Lung (tissue), 12 donors: Measurements from ENCODE around the gene RAB11B. TPM values are rescaled to one million over a fixed set of nuclear protein-coding genes. Genes with fewer than 3 reads are reported as not detected.

Experiments used
- ATAC-seq: fragments of 200-7000 bp; cut with Tn5 transposase; one replicate; pipeline ENCODE4 v1.9.1; 2020; ENCODE audit warnings: moderate number of reproducible peaks; ENCODE audit not compliant: insufficient read depth, low FRiP score
- DNase-seq, 3 donors: peaks; one replicate each; pipeline ENCODE4 v3.0.0-alpha.2; 2013 to 2017
- H3K27ac ChIP-seq, 2 donors: one replicate each; pipeline ENCODE4 v1.5.1; 2013; ENCODE audit warnings: mild to moderate bottlenecking in 2 of 2, moderate library complexity in 2 of 2, control low read depth in 1 of 2, inconsistent platforms in 1 of 2, low read depth in 1 of 2, low read length in 1 of 2
- H3K27me3 ChIP-seq, 3 donors: one replicate each; pipeline ENCODE4 v1.5.1; 2013; ENCODE audit warnings: low read length in 2 of 3; ENCODE audit not compliant: control insufficient read depth in 3 of 3, insufficient read depth in 3 of 3
- H3K36me3 ChIP-seq, 4 donors: one replicate each; pipeline ENCODE4 v1.5.1; 2013; ENCODE audit warnings: low read length in 4 of 4, mild to moderate bottlenecking in 1 of 4, moderate library complexity in 1 of 4; ENCODE audit not compliant: control insufficient read depth in 4 of 4, insufficient read depth in 4 of 4
- H3K4me1 ChIP-seq, 5 donors: one replicate each; pipeline ENCODE4 v1.5.1; 2013; ENCODE audit warnings: low read length in 5 of 5, mild to moderate bottlenecking in 2 of 5, moderate library complexity in 1 of 5; ENCODE audit not compliant: control insufficient read depth in 5 of 5, insufficient read depth in 5 of 5
- H3K4me3 ChIP-seq: one replicate; pipeline ENCODE4 v1.5.1; 2013; ENCODE audit warnings: mild to moderate bottlenecking, control low read depth, moderate library complexity
- H3K9ac ChIP-seq, 2 donors: one replicate each; pipeline ENCODE4 v1.5.1; 2013; ENCODE audit warnings: low read length in 2 of 2, control low read depth in 1 of 2; ENCODE audit not compliant: insufficient read depth in 1 of 2
- H3K9me3 ChIP-seq, 4 donors: one replicate each; pipeline ENCODE4 v1.5.1; 2013; ENCODE audit warnings: low read length in 3 of 4, mild to moderate bottlenecking in 1 of 4, moderate library complexity in 1 of 4; ENCODE audit not compliant: control insufficient read depth in 4 of 4, insufficient read depth in 3 of 4
- WGBS, 2 donors: extraction: QIAGEN DNeasy Blood & Tissue Kit; methylation state at CpG; one replicate each; pipeline ENCODE4 v1.1.7; 2013; 5-methylcytosine and 5-hydroxymethylcytosine counted together
- polyA plus RNA-seq, 2 donors: library from polyadenylated mRNA; stranded (reverse); fragments of 200-250 nt; gene quantifications; one replicate each; pipeline ENCODE4 v1.2.1, GENCODE V29; 2013
- total RNA-seq, 2 donors: library from RNA; depleted of rRNA in 1 of 2; stranded (reverse); fragments of >200 nt in 1 of 2; gene quantifications; one replicate each; pipeline ENCODE4 v1.2.1, GENCODE V29; 2014 to 2021
- TF ChIP-seq, protein P1 (sequence below): IDR thresholded peaks from 2 replicates; pipeline ENCODE4 v1.5.1; 2012; ENCODE audit warnings: mild to moderate bottlenecking; ENCODE audit errors: control extremely low read depth, extremely low read depth
- donor health status: control.
- donor health status: control.
- donor health status: Bipolar disorder and iron deficiency.
- donor health status: healthy.
- donor health status: DM: yes; HTN: yes; CAD: no.

The RAB11B gene
- total and polyA plus RNA-seq, 4 donors, result 91.1 to 148 (median 121) TPM

DNA sequence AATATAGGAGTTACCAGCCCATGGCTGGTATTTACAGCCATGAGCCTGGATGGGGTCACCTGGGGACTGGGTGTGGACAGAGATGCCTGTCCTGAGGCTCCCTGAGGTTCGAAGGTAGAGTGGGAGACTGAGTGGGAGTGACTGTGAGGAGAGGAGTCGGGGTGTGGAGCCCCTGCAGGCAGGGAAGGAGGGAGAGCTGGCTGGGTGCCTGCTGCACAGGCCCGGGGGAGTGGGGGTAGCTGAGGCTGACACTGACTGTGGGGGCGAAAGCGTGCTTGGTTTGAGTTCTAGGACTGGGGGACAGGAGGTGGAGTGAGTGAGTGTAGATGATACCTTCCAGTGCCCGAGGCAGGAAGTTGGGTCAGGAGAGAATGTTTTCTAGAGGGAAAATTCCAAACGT is 7.1 kb downstream of the RAB11B start:
- no peak for ATAC-seq

DNA sequence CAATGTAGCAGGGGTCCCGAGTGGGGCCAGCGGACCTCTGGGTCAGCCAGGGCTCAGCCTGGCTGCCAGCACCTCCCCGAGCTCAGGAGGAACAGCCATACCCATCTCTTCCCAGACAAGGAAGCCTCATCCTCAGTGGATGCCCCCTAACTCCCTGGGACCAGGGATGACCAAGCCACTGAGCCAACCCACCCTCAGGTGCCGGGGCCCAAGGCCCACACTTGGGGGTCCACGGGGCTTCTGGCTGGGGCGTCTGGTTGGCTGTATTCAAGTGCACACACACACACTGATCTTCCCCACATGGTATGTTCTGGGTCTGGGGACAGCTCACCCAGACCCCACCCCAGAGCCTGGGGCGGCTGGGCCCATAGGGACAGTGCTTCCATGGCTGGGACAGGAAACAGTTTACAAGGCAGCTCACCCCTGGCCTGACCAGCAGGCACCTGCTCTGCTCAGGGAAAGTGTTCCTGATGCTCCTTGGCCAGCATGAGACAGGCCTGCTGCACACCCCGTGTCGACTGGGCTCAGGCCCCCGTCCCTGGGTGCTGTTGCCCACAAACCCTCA is 7.7 kb downstream of the RAB11B start:
- DNase-seq (no peak), ATAC-seq (no peak)
- 84 to 92% methylated on average over 10 of the region's 10 CpGs for WGBS, 2 donors
- no peaks in the 10 kb centered on the region for H3K9me3 ChIP-seq
- H3K4me1 ChIP-seq, result peaks cover 5 to 29% (median 10%) of the 10 kb centered on the region in 5 donors
- H3K36me3 ChIP-seq, result peaks cover 0 to 21% (median 14%) of the 10 kb centered on the region in 4 donors
- H3K4me3 ChIP-seq, result no peak overlapping the region
- TF ChIP-seq, protein P1, sequence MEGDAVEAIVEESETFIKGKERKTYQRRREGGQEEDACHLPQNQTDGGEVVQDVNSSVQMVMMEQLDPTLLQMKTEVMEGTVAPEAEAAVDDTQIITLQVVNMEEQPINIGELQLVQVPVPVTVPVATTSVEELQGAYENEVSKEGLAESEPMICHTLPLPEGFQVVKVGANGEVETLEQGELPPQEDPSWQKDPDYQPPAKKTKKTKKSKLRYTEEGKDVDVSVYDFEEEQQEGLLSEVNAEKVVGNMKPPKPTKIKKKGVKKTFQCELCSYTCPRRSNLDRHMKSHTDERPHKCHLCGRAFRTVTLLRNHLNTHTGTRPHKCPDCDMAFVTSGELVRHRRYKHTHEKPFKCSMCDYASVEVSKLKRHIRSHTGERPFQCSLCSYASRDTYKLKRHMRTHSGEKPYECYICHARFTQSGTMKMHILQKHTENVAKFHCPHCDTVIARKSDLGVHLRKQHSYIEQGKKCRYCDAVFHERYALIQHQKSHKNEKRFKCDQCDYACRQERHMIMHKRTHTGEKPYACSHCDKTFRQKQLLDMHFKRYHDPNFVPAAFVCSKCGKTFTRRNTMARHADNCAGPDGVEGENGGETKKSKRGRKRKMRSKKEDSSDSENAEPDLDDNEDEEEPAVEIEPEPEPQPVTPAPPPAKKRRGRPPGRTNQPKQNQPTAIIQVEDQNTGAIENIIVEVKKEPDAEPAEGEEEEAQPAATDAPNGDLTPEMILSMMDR, result no peak
- H3K27me3 ChIP-seq, result no peaks in the 10 kb centered on the region
- H3K9ac ChIP-seq, result no peak overlapping the region
- H3K27ac ChIP-seq, result no peak overlapping the region

More for the DNA sequence above, 7.1 kb downstream of the RAB11B start:
- TF ChIP-seq, protein P1, result no peak
- H3K27ac ChIP-seq, result no peak overlapping the region
- DNase-seq, result no peak
- no peaks in the 10 kb centered on the region for H3K9me3 ChIP-seq
- no peak overlapping the region for H3K4me3 ChIP-seq
- WGBS, 2 donors, result 57 to 77% methylated on average over 7 of the region's 7 CpGs
- no peak overlapping the region for H3K9ac ChIP-seq
- peaks cover 0 to 18% (median 11%) of the 10 kb centered on the region in 4 donors for H3K36me3 ChIP-seq
- no peaks in the 10 kb centered on the region for H3K27me3 ChIP-seq
- H3K4me1 ChIP-seq, result peaks cover 5 to 30% (median 12%) of the 10 kb centered on the region in 5 donors

DNA sequence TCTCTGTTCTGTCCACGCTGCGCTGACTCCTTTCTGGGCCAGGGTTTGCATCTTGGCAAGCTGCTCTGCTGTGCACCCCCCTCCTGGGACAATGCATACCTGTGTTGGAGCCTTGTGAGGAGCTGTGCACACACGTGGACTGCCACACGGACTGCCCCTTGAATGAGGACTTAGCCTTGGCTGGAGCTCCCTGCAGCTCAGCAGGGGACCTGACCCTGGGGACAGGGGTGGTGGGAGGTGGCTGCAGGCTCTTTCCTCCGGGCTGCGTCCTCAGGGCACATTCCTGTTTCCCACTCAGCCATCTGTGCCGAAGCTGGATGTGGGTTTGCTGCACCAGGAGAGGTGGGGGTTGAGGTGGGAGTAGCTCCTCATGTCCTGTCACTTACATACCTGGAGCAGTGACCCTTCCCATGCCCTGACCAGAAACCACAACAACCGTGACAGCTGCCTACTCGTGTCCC is 8.2 kb downstream of the RAB11B start:
- no peak overlapping the region for H3K4me3 ChIP-seq
- DNase-seq (no peak), ATAC-seq (no peak)
- no peak overlapping the region for H3K27ac ChIP-seq
- H3K4me1 ChIP-seq, result peaks cover 5 to 25% (median 8%) of the 10 kb centered on the region in 5 donors
- WGBS, 2 donors, result 55 to 82% methylated on average over 9 of the region's 9 CpGs
- H3K9ac ChIP-seq, result no peak overlapping the region
- no peaks in the 10 kb centered on the region for H3K9me3 ChIP-seq
- peaks cover 0 to 24% (median 16%) of the 10 kb centered on the region in 4 donors for H3K36me3 ChIP-seq
- TF ChIP-seq, protein P1, result no peak
- no peaks in the 10 kb centered on the region for H3K27me3 ChIP-seq
